GM03348 (cell line): ENCODE results near the gene HSPBP1.

Source experiments
- DNase-seq: peaks from one replicate; pipeline ENCODE4 v3.0.0; 2012; ENCODE audit warnings: low spot score

HSPBP1 gene

GRCh38 chr19:55279770-55280643, at the start of gene HSPBP1:
TSS of gene HSPBP1 (minus strand) at chr19:55280110. CDS start at chr19:55279608, 502 bp downstream.
- DNase-seq: peak; percentile 91

GRCh38 chr19:55328774-55329318, 48.9 kb upstream of the HSPBP1 start:
- peak; percentile 33 for DNase-seq

- no peak for DNase-seq
Observed at GRCh38 chr19:55325172-55325571, 45.3 kb upstream of the HSPBP1 start, which contains the start of gene TMEM150B. TSS of gene TMEM150B (minus strand) at chr19:55325341. CDS start at chr19:55321036, 4,305 bp downstream.

GRCh38 chr19:55324662-55325061, 44.8 kb upstream of the HSPBP1 start:
- no peak for DNase-seq

GRCh38 chr19:55322204-55322885, 42.4 kb upstream of the HSPBP1 start:
- DNase-seq: no peak

- DNase-seq: no peak
Observed at GRCh38 chr19:55321466-55322137, 41.7 kb upstream of the HSPBP1 start.

GRCh38 chr19:55320844-55321419, 41.0 kb upstream of the HSPBP1 start:
- no peak for DNase-seq

- peak; percentile 67 for DNase-seq
Observed at GRCh38 chr19:55319785-55320184, 39.9 kb upstream of the HSPBP1 start.

GRCh38 chr19:55316646-55317045, 36.7 kb upstream of the HSPBP1 start:
- no peak for DNase-seq

GRCh38 chr19:55315956-55316525, 36.1 kb upstream of the HSPBP1 start:
- DNase-seq: no peak

- no peak for DNase-seq
Observed at GRCh38 chr19:55314396-55314795, 34.5 kb upstream of the HSPBP1 start.

- DNase-seq: no peak
Observed at GRCh38 chr19:55312621-55313512, 33.0 kb upstream of the HSPBP1 start.

GRCh38 chr19:55311797-55312196, 31.9 kb upstream of the HSPBP1 start:
- DNase-seq: no peak

GRCh38 chr19:55311397-55311796, 31.5 kb upstream of the HSPBP1 start:
- no peak for DNase-seq

GRCh38 chr19:55310498-55310897, 30.6 kb upstream of the HSPBP1 start:
- DNase-seq: no peak

- no peak for DNase-seq
Observed at GRCh38 chr19:55309448-55309847, 29.5 kb upstream of the HSPBP1 start.

- no peak for DNase-seq
Observed at GRCh38 chr19:55308281-55308680, 28.4 kb upstream of the HSPBP1 start.

GRCh38 chr19:55306712-55307111, 26.8 kb upstream of the HSPBP1 start:
- DNase-seq: no peak

GRCh38 chr19:55305983-55306562, 26.2 kb upstream of the HSPBP1 start:
- DNase-seq: no peak

- peak; percentile 42 for DNase-seq
Observed at GRCh38 chr19:55305491-55305890, 25.6 kb upstream of the HSPBP1 start.
